ENCODE data around the gene GABBR2. TPM values are rescaled to one million over a fixed set of nuclear protein-coding genes. Genes with fewer than 3 reads are reported as not detected.

GABBR2 gene
- polyA plus RNA-seq, 1 of the 3 experiments (the other 2 are of a cell fraction): not detected

DNA sequence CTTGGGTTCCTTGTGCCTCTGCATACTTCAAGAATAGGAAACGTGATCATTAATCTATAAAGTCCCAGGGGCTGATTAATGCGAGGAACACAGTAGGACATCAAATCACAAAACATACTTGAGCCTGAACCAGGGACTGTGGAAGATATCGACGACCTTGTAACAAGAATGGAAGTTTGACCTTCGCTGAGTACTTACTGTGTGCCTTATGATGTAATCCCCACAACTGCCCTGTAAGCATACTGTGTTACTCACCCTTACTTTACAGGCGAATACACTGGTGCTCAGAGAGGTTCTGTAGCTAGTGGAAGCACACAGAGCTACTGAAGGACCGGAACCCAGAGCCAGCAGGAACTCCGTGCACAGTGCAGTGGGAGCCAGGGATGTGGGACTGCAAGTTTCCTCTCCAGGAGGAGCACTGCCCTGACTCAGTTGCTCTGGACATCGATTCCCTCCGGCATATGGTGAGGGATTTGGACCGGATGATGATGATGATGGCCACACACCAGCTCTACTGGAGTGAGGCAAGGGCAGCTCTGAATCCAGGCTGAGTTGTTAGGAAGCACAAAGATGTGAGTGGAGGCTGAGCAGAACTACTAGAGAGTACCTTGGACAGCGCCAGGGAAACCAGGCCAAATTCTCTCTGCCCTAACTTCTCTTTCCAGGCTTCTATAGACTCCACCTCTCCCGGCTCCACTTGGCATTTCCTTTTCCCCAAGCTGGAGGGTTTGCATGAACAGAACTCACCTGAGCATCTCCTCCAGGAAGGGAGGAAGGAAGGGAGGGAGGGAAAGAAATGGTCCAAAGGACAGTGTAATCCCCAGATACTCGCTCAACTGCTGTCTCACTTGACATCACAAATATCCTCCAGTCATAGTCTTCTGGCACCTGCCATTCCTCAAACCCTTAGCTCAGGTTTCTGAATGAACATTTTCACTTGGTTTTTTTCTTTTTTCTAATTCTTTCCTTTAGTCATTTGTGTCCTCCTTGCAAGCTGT is 1.5 kb upstream of the GABBR2 start:
- H4K20me1 ChIP-seq (ENCODE audit: insufficient read depth): no peaks in the 10 kb centered on the region
- no peak for DNase-seq
- no peaks in the 10 kb centered on the region; a peak in 1 of 4 replicates for H3K4me1 ChIP-seq (ENCODE audit: control insufficient read depth in 1 of 2, insufficient read depth in 2 of 2, low read depth in 1 of 2, low read length in 1 of 2)
- H3K9me2 ChIP-seq: no peaks in the 10 kb centered on the region
- H3K9me3 ChIP-seq: no peaks in the 10 kb centered on the region
- TF ChIP-seq, protein P1, sequence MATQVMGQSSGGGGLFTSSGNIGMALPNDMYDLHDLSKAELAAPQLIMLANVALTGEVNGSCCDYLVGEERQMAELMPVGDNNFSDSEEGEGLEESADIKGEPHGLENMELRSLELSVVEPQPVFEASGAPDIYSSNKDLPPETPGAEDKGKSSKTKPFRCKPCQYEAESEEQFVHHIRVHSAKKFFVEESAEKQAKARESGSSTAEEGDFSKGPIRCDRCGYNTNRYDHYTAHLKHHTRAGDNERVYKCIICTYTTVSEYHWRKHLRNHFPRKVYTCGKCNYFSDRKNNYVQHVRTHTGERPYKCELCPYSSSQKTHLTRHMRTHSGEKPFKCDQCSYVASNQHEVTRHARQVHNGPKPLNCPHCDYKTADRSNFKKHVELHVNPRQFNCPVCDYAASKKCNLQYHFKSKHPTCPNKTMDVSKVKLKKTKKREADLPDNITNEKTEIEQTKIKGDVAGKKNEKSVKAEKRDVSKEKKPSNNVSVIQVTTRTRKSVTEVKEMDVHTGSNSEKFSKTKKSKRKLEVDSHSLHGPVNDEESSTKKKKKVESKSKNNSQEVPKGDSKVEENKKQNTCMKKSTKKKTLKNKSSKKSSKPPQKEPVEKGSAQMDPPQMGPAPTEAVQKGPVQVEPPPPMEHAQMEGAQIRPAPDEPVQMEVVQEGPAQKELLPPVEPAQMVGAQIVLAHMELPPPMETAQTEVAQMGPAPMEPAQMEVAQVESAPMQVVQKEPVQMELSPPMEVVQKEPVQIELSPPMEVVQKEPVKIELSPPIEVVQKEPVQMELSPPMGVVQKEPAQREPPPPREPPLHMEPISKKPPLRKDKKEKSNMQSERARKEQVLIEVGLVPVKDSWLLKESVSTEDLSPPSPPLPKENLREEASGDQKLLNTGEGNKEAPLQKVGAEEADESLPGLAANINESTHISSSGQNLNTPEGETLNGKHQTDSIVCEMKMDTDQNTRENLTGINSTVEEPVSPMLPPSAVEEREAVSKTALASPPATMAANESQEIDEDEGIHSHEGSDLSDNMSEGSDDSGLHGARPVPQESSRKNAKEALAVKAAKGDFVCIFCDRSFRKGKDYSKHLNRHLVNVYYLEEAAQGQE (IDR thresholded peaks at IDR 0.05; ENCODE audit: low read depth, low read length): peak; percentile 95
- no peak for TF ChIP-seq GABPA (IDR thresholded peaks at IDR 0.05; ENCODE audit: low read depth)
- TF ChIP-seq TEAD4 (IDR thresholded peaks at IDR 0.05; ENCODE audit: borderline replicate concordance, insufficient read depth): no peak
- TF ChIP-seq, protein P2, sequence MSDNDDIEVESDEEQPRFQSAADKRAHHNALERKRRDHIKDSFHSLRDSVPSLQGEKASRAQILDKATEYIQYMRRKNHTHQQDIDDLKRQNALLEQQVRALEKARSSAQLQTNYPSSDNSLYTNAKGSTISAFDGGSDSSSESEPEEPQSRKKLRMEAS (IDR thresholded peaks at IDR 0.05; ENCODE audit: low read depth): no peak
- TF ChIP-seq FOSL2 (IDR thresholded peaks at IDR 0.05; ENCODE audit: borderline replicate concordance, low read depth): no peak
- TF ChIP-seq CHD2 (IDR thresholded peaks at IDR 0.05; ENCODE audit: low read length, partially characterized antibody): no peak
- TF ChIP-seq NRF1 (IDR thresholded peaks at IDR 0.05; ENCODE audit: low read depth, low read length): no peak
- no peak for TF ChIP-seq RXRA (IDR thresholded peaks at IDR 0.05; ENCODE audit: borderline replicate concordance, low read depth)
- POLR2A ChIA-PET: no interaction called here
- H3K27ac ChIP-seq (ENCODE audit: low read depth in 2 of 2, low read length in 1 of 2): no peak overlapping the region
- H3K27me3 ChIP-seq (ENCODE audit: insufficient read depth): peaks cover 45% of the 10 kb centered on the region
- CTCF ChIA-PET: interaction anchor here (0.6 to 1.4 kb wide), 3 partner anchors 394 to 488 kb away, joined by 3 to 4 read pairs (median 3); no protein-coding TSS in a partner anchor
- no peak overlapping the region for H3K9ac ChIP-seq
- H3K79me2 ChIP-seq (ENCODE audit: insufficient read depth): no peaks in the 10 kb centered on the region
- no peak overlapping the region for H2AFZ ChIP-seq (ENCODE audit: low read depth)
- H3K36me3 ChIP-seq (replicated peaks in 1 of 2; ENCODE audit: control insufficient read depth in 1 of 2, insufficient read depth in 2 of 2, low read length in 1 of 2): no peaks in the 10 kb centered on the region
- H3K4me3 ChIP-seq (ENCODE audit: low read depth in 2 of 2, low read length in 1 of 2): no peak overlapping the region
- WGBS (ENCODE audit: low lambda C conversion rate): 30% methylated on average over 12 of the region's 14 CpGs
- no peak overlapping the region for H3K4me2 ChIP-seq
- H3F3A ChIP-seq (replicated peaks; ENCODE audit: insufficient read depth): no peaks in the 10 kb centered on the region

GRCh38 chr9:98708103-98708932 is 417 bp downstream of the GABBR2 start:
- peaks cover 46% of the 10 kb centered on the region for H3K27me3 ChIP-seq (ENCODE audit: insufficient read depth)
- H3K9me3 ChIP-seq: no peaks in the 10 kb centered on the region
- no peak overlapping the region for H3K27ac ChIP-seq (ENCODE audit: low read depth in 2 of 2, low read length in 1 of 2)
- WGBS (ENCODE audit: low lambda C conversion rate): 0% methylated on average over 3 of the region's 89 CpGs
- no peaks in the 10 kb centered on the region; a peak in 1 of 4 replicates for H3K4me1 ChIP-seq (ENCODE audit: control insufficient read depth in 1 of 2, insufficient read depth in 2 of 2, low read depth in 1 of 2, low read length in 1 of 2)
- H3K4me2 ChIP-seq: no peak overlapping the region
- H3K4me3 ChIP-seq (ENCODE audit: low read depth in 2 of 2, low read length in 1 of 2): peak overlapping the region in 1 of 2 experiments; percentile 26; a peak in 2 of 4 replicates
- no peaks in the 10 kb centered on the region for H3K9me2 ChIP-seq
- no peak overlapping the region for H3K9ac ChIP-seq
- no peak overlapping the region for H2AFZ ChIP-seq (ENCODE audit: low read depth)
- peak; percentile 56 for DNase-seq
- H3F3A ChIP-seq (replicated peaks; ENCODE audit: insufficient read depth): no peaks in the 10 kb centered on the region
- H3K79me2 ChIP-seq (ENCODE audit: insufficient read depth): no peaks in the 10 kb centered on the region
- ChIA-PET CTCF (interaction anchor here (0.5 to 3.1 kb wide), 5 partner anchors 11 to 393 kb away, joined by 3 to 16 read pairs (median 5); no protein-coding TSS in a partner anchor), POLR2A (no interaction called here)
- H4K20me1 ChIP-seq (ENCODE audit: insufficient read depth): no peaks in the 10 kb centered on the region
- no peaks in the 10 kb centered on the region for H3K36me3 ChIP-seq (replicated peaks in 1 of 2; ENCODE audit: control insufficient read depth in 1 of 2, insufficient read depth in 2 of 2, low read length in 1 of 2)
- TF ChIP-seq GABPA (IDR thresholded peaks at IDR 0.05; ENCODE audit: low read depth) (no peak), EZH2phosphoT487 (IDR thresholded peaks at IDR 0.05; ENCODE audit: borderline replicate concordance, low read depth) (no peak), ELF1 (IDR thresholded peaks at IDR 0.05) (no peak), NRF1 (IDR thresholded peaks at IDR 0.05; ENCODE audit: low read depth, low read length) (no peak), RXRA (IDR thresholded peaks at IDR 0.05; ENCODE audit: borderline replicate concordance, low read depth) (no peak), FOXJ3 (CRISPR knock-in tag; IDR thresholded peaks at IDR 0.05) (no peak), TAF1 (IDR thresholded peaks at IDR 0.05; ENCODE audit: borderline replicate concordance, low read depth, low read length) (no peak), MXI1 (IDR thresholded peaks at IDR 0.05; ENCODE audit: low read depth, low read length) (no peak)
- TF ChIP-seq, protein P1 (IDR thresholded peaks at IDR 0.05; ENCODE audit: low read depth, low read length): no peak
